B cell (primary cell): ENCODE data around the gene SWT1. TPM values are rescaled to one million over a fixed set of nuclear protein-coding genes. Genes with fewer than 3 reads are reported as not detected.

Source experiments
- ATAC-seq: fragments of 200-7000 bp; cut with Tn5 transposase; one replicate; pipeline ENCODE4 v1.10.0; 2021; ENCODE audit warnings: low read depth, mild to moderate bottlenecking, moderate number of reproducible peaks, moderate library complexity
- CTCF ChIA-PET: fragments of 350-600 bp; sonication (Branson Sonifier 250); formaldehyde crosslinking; loops from one replicate; lab custom pipeline; 2021; ENCODE audit warnings: antibody characterized with exemption, inconsistent platforms; lab: Charles Lee
- POLR2A ChIA-PET: fragments of 350-600 bp; sonication (Branson Sonifier 250); formaldehyde crosslinking; loops from one replicate; lab custom pipeline; 2021; ENCODE audit warnings: antibody characterized with exemption; lab: Charles Lee
- DNase-seq: peaks from one replicate; pipeline ENCODE4 v3.0.0; 2013
- H2AFZ ChIP-seq: 2 replicates; pipeline ENCODE4 v1.6.1; 2012; ENCODE audit warnings: mild to moderate bottlenecking, low read depth, low read length; ENCODE audit not compliant: insufficient read depth, poor library complexity, severe bottlenecking
- H3K27ac ChIP-seq, 2 donors: 1 replicate in 1 of 2; 2 replicates in 1 of 2; pipeline ENCODE4 v1.5.1; 2012 to 2013; ENCODE audit warnings: low read length in 2 of 2, mild to moderate bottlenecking in 2 of 2, moderate library complexity in 1 of 2
- H3K27me3 ChIP-seq, 4 experiments: fragments of 200-600 bp in 1 of 4; sonication (generic) in 1 of 4; replicated peaks in 1 of 4; 1 replicate in 2 of 4; 2 replicates in 2 of 4; pipeline versions ENCODE4 v1.6.1 to v1.7.0; 2013 to 2016; ENCODE audit warnings: low read length in 3 of 4, mild to moderate bottlenecking in 2 of 4, mixed read lengths in 1 of 4, moderate library complexity in 1 of 4; ENCODE audit not compliant: insufficient read depth in 4 of 4, control insufficient read depth in 3 of 4; ENCODE audit errors: control extremely low read depth in 1 of 4
- H3K36me3 ChIP-seq, 2 experiments: replicated peaks in 1 of 2; 1 replicate in 1 of 2; 2 replicates in 1 of 2; pipeline versions ENCODE4 v1.6.1 to v1.7.1; 2013; ENCODE audit warnings: low read length in 1 of 2; ENCODE audit not compliant: insufficient read depth in 2 of 2, control insufficient read depth in 1 of 2; ENCODE audit errors: control extremely low read depth in 1 of 2, extremely low read depth in 1 of 2
- H3K4me1 ChIP-seq, 2 donors: fragments of 200-600 bp in 1 of 2; sonication (generic) in 1 of 2; 1 replicate in 1 of 2; 2 replicates in 1 of 2; pipeline versions ENCODE4 v1.5.1 to v1.6.1; 2013 to 2017; ENCODE audit warnings: low read length in 2 of 2; ENCODE audit not compliant: control insufficient read depth in 2 of 2, insufficient read depth in 2 of 2
- H3K4me2 ChIP-seq: replicated peaks from 2 replicates; pipeline ENCODE3; 2012; ENCODE audit warnings: mild to moderate bottlenecking, low read depth, low read length; ENCODE audit not compliant: poor library complexity, severe bottlenecking
- H3K4me3 ChIP-seq, 5 experiments: fragments of 200-600 bp in 1 of 5; sonication (generic) in 1 of 5; 1 replicate in 3 of 5; 2 replicates in 2 of 5; pipeline versions ENCODE4 v1.5.1 to v1.7.0; 2011 to 2016; ENCODE audit warnings: low read length in 4 of 5, mild to moderate bottlenecking in 4 of 5, low read depth in 2 of 5, control low read depth in 1 of 5, moderate library complexity in 1 of 5; ENCODE audit not compliant: insufficient read depth in 1 of 5; ENCODE audit errors: control extremely low read depth in 1 of 5, extremely low read depth in 1 of 5
- H3K79me2 ChIP-seq: fragments of 200-600 bp; sonication (generic); one replicate; pipeline ENCODE4 v1.6.0; 2016; ENCODE audit warnings: low read length; ENCODE audit not compliant: control insufficient read depth, insufficient read depth
- H3K9ac ChIP-seq: fragments of 200-600 bp; sonication (generic); 2 replicates; pipeline ENCODE4 v1.6.1; 2017; ENCODE audit warnings: mild to moderate bottlenecking, low read length, moderate library complexity
- H3K9me3 ChIP-seq, 3 donors: one replicate each; pipeline versions ENCODE4 v1.6.1 to v1.7.1; 2013; ENCODE audit warnings: low read length in 2 of 3; ENCODE audit not compliant: control insufficient read depth in 2 of 3, insufficient read depth in 1 of 3; ENCODE audit errors: control extremely low read depth in 1 of 3
- H4K20me1 ChIP-seq: 2 replicates; pipeline ENCODE4 v1.6.0; 2012; ENCODE audit warnings: mild to moderate bottlenecking, low read length; ENCODE audit not compliant: insufficient read depth, control insufficient read depth, poor library complexity, severe bottlenecking
- H3K27ac Mint-ChIP-seq: one replicate; pipeline ENCODE4 v1.8.0; 2021; ENCODE audit warnings: mixed read lengths
- H3K27me3 Mint-ChIP-seq: one replicate; pipeline ENCODE4 v1.8.0; 2021; ENCODE audit warnings: mixed read lengths
- H3K4me1 Mint-ChIP-seq: one replicate; pipeline ENCODE4 v1.8.0; 2021; ENCODE audit warnings: mixed read lengths
- H3K4me3 Mint-ChIP-seq: one replicate; pipeline ENCODE4 v1.8.0; 2021; ENCODE audit warnings: mixed read lengths
- H3K9me3 Mint-ChIP-seq: one replicate; pipeline ENCODE4 v1.8.0; 2022; ENCODE audit warnings: mixed read lengths; ENCODE audit not compliant: insufficient read depth
- EZH2 ChIP-seq: IDR thresholded peaks from 2 replicates; pipeline ENCODE4 v1.6.1; 2012; ENCODE audit warnings: borderline replicate concordance, low read depth, mild to moderate bottlenecking, moderate library complexity, low read length; ENCODE audit not compliant: insufficient read depth, poor library complexity, severe bottlenecking
- WGBS: methylation state at CpG from one replicate; pipeline ENCODE4 v1.1.5; 2013; ENCODE audit warnings: missing lambda C conversion rate; ENCODE audit not compliant: insufficient coverage; 5-methylcytosine and 5-hydroxymethylcytosine counted together
- intact Hi-C: fragments of 100-400 bp; cut with micrococcal nuclease; formaldehyde crosslinking; loops from one replicate; pipeline ENCODE4 v1.10.0; 2022
- polyA plus RNA-seq: library from polyadenylated mRNA; depleted of rRNA; stranded (reverse); fragments of >200 nt; gene quantifications from 2 replicates; pipeline ENCODE4 v1.2.3, GENCODE V29; 2012
- total RNA-seq, 2 donors: library from RNA; stranded (reverse); fragments of 120-200 nt in 1 of 2; gene quantifications; 1 replicate in 1 of 2; 2 replicates in 1 of 2; pipeline versions ENCODE4 v1.2.3 to v1.2.4, GENCODE V29; 2013 to 2022
- TF ChIP-seq, protein P1 (sequence below): fragments of 200-600 bp; IDR thresholded peaks from one replicate; pipeline ENCODE4 v1.8.0; 2022; ENCODE audit warnings: antibody characterized with exemption, mild to moderate bottlenecking

SWT1 gene
- total and polyA plus RNA-seq, 2 donors (not counting 1 experiment from before 2014, with no cell fraction given): 2.1 to 8.5 TPM

GRCh38 chr1:185129708-185130107 lies 27.3 kb upstream of the SWT1 start:
- no peak overlapping the region for H3K4me2 ChIP-seq
- ATAC-seq (no peak), DNase-seq (no peak)
- Mint-ChIP-seq H3K27me3 (no peaks in the 10 kb centered on the region), H3K4me1 (no peaks in the 10 kb centered on the region), H3K9me3 (peaks cover 3% of the 10 kb centered on the region), H3K27ac (no peak overlapping the region), H3K4me3 (no peak overlapping the region)
- no peaks in the 10 kb centered on the region for H4K20me1 ChIP-seq
- WGBS: no CpG with 5 or more reads among the region's 2 CpGs
- intact Hi-C loops: no loop called here
- H3K27ac ChIP-seq: no peak overlapping the region
- no peak for TF ChIP-seq EZH2
- TF ChIP-seq, protein P1, sequence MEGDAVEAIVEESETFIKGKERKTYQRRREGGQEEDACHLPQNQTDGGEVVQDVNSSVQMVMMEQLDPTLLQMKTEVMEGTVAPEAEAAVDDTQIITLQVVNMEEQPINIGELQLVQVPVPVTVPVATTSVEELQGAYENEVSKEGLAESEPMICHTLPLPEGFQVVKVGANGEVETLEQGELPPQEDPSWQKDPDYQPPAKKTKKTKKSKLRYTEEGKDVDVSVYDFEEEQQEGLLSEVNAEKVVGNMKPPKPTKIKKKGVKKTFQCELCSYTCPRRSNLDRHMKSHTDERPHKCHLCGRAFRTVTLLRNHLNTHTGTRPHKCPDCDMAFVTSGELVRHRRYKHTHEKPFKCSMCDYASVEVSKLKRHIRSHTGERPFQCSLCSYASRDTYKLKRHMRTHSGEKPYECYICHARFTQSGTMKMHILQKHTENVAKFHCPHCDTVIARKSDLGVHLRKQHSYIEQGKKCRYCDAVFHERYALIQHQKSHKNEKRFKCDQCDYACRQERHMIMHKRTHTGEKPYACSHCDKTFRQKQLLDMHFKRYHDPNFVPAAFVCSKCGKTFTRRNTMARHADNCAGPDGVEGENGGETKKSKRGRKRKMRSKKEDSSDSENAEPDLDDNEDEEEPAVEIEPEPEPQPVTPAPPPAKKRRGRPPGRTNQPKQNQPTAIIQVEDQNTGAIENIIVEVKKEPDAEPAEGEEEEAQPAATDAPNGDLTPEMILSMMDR: no peak
- H3K4me1 ChIP-seq: no peaks in the 10 kb centered on the region
- H3K27me3 ChIP-seq: no peaks in the 10 kb centered on the region
- no peaks in the 10 kb centered on the region for H3K79me2 ChIP-seq
- H3K9me3 ChIP-seq: peaks cover 4% of the 10 kb centered on the region in 3 donors
- H3K9ac ChIP-seq: no peak overlapping the region
- H3K4me3 ChIP-seq: no peak overlapping the region
- H3K36me3 ChIP-seq: peaks cover 17 to 56% of the 10 kb centered on the region in 2 experiments
- H2AFZ ChIP-seq: no peak overlapping the region
- POLR2A ChIA-PET: no interaction called here
- CTCF ChIA-PET: no interaction called here

DNA sequence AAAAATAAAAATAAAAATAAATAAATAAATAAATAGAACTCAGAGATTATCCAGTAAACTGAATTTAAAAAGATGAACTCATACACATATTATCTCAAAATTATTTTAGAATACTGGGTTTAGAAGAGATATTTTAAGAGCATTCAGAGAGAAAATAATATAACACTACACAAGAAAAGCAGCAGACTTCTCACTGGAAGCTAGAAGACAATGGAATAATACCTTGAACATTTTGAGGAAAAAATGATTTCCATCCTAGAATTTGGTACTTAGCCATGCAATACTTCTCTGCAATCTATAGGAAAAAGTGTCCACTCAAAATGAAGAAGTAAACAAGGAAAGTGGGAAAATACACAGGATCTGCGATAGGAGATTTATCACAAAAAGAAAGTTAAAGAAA lies 24.4 kb upstream of the SWT1 start:
- Histone ChIP-seq H3K9ac (no peak overlapping the region), H4K20me1 (no peaks in the 10 kb centered on the region), H3K4me1 (no peaks in the 10 kb centered on the region), H3K4me3 (no peak overlapping the region), H2AFZ (no peak overlapping the region), H3K79me2 (no peaks in the 10 kb centered on the region), H3K9me3 (peaks cover 4% of the 10 kb centered on the region in 3 donors), H3K27me3 (no peaks in the 10 kb centered on the region), H3K27ac (no peak overlapping the region), H3K4me2 (no peak overlapping the region), H3K36me3 (peaks cover 18 to 45% of the 10 kb centered on the region in 2 experiments)
- Mint-ChIP-seq H3K9me3 (peaks cover 3% of the 10 kb centered on the region), H3K4me1 (no peaks in the 10 kb centered on the region), H3K4me3 (no peak overlapping the region), H3K27ac (no peak overlapping the region), H3K27me3 (no peaks in the 10 kb centered on the region)
- intact Hi-C loops: no loop called here
- ATAC-seq (no peak), DNase-seq (no peak)
- no CpG with 5 or more reads among the region's 1 CpG for WGBS
- CTCF ChIA-PET: no interaction called here
- POLR2A ChIA-PET: interaction anchor here (0.6 kb wide), 1 partner anchor 21 kb away, joined by 3 read pairs; no protein-coding TSS in a partner anchor
- TF ChIP-seq EZH2: no peak
- TF ChIP-seq, protein P1: no peak
